Right lobe of liver (tissue), 4 donors: ENCODE measurements around the gene ZCCHC14.
"Not testable (repeated sequence)": the region's sequence is repeated elsewhere in the genome, so short reads cannot be mapped to it uniquely, and the experiment has no call there.

ENCODE experiments used
- CTCF ChIP-seq, 4 donors: fragments of 200-600 bp in 3 of 4; fragments of 450-650 bp in 1 of 4; IDR thresholded peaks; one replicate each; pipeline versions ENCODE4 v1.5.1 to v1.8.0; 2016 to 2022; ENCODE audit warnings: antibody characterized with exemption in 4 of 4, mild to moderate bottlenecking in 2 of 4
- POLR2A ChIP-seq: fragments of 450-650 bp; IDR thresholded peaks from one replicate; pipeline ENCODE4 v1.6.1; 2017; ENCODE audit warnings: antibody characterized with exemption, mild to moderate bottlenecking
- donor health status: DM: no; HTN: no; CAD: no.
- donor health status: DM: no; HTN: no; CAD: no.
- donor health status: DM: no; HTN: yes; CAD: no.

GRCh38 chr16:87497767-87498290 is 5.0 kb upstream of the ZCCHC14 start:
- TF ChIP-seq POLR2A; CTCF (IDR thresholded peaks at IDR 0.05): not testable (repeated sequence)
